Measurements from ENCODE around the gene TRAF3IP1.

DNA sequence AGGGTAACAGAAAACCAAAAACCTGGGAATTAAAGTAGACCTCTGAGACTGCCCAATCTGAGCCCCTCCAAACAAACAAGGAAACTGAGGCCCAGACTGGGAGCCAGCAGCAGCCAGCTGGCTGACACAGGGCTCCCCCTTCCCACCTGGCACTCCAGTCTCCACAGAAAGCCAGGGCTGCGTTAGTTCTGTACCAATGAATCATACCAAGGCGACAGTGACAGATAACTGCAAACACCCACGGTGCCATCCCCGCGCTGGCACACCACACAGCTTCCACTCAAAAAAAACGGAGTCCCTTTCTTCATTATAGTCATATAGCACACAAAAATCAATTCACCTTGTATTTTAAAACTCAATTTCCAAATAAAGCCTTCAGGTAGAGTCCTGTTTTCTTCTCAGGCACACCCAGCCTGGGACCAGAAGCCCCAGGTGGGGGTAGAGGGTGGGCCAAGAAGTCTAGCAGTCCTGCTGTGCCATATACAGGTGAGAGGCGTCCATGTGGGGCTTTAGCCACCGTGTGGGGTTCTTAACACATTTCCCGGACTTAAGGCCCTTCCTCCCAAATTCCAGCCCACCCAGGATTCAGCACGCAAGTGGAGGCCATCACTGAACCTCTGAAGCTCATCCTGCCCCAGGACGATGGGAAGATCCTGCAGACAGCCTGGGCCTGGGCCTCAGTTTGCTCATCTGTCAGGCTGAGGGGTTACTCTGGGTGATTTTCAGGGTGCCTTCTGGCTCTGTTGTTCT, 33.2 kb upstream of the TRAF3IP1 start:
- TF ChIP-seq CTCF (IDR thresholded peaks at IDR 0.05; ENCODE audit: low read depth, low read length), result no peak
- TF ChIP-seq EZH2phosphoT487 (IDR thresholded peaks at IDR 0.05; ENCODE audit: low read depth), result no peak

All from OCI-LY3 (cell line).